HTERT RPE-1 (cell line): ENCODE results near the gene PIM1.

Experiments used
- in situ Hi-C: fragments of 300-500 bp; cut with MboI; formaldehyde crosslinking; loops from 4 replicates; pipeline ENCODE4 v1.14.3; 2020; ENCODE audit warnings: low sequenced_read_pairs

The PIM1 gene

DNA sequence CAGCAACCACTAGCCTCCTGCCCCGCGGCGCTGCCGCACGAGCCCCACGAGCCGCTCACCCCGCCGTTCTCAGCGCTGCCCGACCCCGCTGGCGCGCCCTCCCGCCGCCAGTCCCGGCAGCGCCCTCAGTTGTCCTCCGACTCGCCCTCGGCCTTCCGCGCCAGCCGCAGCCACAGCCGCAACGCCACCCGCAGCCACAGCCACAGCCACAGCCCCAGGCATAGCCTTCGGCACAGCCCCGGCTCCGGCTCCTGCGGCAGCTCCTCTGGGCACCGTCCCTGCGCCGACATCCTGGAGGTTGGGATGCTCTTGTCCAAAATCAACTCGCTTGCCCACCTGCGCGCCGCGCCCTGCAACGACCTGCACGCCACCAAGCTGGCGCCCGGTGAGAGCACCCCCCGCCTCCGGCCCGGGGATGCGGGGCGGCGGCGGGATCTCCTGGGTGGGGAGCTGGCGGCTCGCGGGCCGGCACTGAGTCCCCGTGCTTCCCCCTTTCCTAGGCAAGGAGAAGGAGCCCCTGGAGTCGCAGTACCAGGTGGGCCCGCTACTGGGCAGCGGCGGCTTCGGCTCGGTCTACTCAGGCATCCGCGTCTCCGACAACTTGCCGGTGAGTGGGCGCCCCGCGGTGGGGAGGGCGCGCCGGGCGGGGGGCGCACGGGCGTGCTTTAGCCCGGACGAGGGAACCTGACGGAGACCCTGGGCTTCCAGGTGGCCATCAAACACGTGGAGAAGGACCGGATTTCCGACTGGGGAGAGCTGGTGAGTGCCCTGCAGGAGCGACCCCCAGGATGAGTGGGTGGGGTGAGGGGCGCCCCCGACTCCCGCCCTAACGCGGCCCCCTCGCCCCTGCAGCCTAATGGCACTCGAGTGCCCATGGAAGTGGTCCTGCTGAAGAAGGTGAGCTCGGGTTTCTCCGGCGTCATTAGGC is 585 bp downstream of the PIM1 start:
- in situ Hi-C loops = no loop called here

DNA sequence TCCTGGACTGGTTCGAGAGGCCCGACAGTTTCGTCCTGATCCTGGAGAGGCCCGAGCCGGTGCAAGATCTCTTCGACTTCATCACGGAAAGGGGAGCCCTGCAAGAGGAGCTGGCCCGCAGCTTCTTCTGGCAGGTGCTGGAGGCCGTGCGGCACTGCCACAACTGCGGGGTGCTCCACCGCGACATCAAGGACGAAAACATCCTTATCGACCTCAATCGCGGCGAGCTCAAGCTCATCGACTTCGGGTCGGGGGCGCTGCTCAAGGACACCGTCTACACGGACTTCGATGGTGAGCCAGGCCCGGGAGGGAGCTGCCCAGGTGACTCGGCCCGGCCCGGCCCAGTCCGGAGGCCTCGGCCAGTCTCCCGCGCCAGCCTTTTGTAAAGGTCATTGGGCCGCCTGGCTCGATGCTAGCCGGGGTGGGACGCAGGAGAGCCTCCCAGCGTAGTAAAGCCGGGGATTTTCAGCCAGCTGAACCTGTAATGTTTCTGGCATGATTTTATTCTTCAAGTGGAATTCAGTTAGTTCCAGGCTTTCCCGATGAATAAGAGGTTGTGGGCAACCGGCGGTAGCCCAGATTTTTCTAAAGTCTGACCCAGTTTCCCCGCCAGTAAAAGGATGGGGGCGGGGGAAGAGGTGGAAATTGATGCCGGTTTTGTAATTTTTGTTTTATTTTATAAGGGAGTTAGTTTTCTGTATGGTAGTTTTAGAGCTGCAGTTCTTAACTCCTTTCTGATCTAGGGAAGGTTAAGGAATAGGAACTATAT is 1.4 kb downstream of the PIM1 start:
- in situ Hi-C loops = no loop called here

DNA sequence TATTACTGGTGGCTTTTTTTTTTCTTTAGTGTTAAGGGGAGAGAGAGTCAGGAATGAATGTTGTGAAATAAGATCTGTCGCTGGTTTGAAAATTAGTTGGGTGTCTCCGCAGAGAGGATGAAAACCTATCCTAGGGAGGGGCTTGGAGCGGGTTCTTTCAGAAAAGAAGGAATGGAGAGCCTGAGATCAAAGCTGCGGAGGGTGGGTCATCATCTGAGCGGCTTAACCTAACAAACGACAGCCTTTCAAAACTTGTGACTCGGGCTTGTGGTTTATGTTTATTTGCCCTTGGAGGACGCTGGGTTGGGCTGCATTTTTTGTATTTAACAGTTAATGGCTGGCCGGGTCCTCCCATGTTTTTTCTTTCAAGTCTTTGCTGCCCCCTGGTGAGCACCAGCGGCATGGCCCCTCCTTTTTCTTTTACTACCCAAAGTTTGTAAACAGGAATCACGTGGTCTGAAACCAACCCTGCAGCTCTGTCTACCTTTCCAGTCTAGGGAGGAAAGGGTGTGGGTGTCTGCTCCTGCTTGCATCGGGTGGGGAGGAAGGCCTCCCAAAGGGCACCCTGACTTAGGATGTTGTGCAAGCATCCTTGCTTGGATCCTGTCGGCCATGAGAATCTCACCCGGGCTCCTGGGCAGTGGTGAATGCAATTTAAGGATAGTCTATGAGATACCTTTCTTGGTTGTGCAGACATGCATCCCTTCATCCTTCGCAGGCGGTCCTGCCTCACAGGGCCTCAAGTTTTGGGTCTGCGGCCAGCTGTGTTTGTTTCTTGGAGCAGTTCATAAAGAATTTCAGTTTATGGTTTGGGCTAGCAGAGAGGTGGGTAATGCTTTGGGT is 2.2 kb downstream of the PIM1 start:
- in situ Hi-C loops = no loop called here

DNA sequence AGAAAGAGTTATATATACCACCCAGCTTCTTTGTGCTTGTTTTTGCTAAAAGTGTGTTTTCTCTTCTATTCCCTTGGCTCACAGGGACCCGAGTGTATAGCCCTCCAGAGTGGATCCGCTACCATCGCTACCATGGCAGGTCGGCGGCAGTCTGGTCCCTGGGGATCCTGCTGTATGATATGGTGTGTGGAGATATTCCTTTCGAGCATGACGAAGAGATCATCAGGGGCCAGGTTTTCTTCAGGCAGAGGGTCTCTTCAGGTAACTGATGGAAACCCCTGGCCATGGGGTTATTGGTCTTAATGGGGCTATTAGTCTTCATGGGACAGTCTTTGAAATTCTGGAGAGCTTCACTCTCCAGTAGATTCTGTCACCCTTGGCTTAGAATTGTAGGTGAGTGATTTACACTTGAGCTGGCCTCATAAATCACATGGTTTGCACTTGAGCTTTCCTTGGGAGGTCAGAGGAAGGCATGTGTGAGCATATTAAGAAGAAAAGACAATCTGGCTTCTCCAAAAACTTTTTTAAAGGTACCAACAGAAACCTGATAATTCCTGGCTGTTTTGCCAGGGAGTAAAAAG is 3.0 kb downstream of the PIM1 start:
- in situ Hi-C loops = no loop called here

DNA sequence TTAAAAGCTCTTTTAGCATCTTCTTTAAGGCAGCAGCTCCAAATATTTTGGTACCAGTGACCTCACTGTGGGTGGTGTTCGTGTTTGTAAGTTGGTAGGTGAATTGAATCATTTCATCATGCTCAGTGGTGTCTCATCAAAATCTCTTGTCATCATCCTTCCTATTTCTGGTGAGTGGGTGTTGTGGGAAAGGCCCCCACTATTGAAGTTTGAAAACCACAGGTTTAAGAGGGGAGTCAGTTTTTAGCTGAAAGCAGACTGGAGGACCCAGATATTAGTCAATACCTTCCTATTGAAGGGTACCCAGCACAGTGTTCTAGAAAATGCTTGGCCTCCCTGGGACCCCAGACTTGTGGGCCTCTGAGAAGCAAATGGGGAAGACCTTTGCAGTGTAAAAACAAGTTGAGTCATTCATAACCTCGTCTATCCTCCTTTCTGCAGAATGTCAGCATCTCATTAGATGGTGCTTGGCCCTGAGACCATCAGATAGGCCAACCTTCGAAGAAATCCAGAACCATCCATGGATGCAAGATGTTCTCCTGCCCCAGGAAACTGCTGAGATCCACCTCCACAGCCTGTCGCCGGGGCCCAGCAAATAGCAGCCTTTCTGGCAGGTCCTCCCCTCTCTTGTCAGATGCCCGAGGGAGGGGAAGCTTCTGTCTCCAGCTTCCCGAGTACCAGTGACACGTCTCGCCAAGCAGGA is 3.7 kb downstream of the PIM1 start:
- in situ Hi-C loops = no loop called here

DNA sequence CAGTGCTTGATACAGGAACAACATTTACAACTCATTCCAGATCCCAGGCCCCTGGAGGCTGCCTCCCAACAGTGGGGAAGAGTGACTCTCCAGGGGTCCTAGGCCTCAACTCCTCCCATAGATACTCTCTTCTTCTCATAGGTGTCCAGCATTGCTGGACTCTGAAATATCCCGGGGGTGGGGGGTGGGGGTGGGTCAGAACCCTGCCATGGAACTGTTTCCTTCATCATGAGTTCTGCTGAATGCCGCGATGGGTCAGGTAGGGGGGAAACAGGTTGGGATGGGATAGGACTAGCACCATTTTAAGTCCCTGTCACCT is 4.2 kb downstream of the PIM1 start:
- in situ Hi-C loops = no loop called here

DNA sequence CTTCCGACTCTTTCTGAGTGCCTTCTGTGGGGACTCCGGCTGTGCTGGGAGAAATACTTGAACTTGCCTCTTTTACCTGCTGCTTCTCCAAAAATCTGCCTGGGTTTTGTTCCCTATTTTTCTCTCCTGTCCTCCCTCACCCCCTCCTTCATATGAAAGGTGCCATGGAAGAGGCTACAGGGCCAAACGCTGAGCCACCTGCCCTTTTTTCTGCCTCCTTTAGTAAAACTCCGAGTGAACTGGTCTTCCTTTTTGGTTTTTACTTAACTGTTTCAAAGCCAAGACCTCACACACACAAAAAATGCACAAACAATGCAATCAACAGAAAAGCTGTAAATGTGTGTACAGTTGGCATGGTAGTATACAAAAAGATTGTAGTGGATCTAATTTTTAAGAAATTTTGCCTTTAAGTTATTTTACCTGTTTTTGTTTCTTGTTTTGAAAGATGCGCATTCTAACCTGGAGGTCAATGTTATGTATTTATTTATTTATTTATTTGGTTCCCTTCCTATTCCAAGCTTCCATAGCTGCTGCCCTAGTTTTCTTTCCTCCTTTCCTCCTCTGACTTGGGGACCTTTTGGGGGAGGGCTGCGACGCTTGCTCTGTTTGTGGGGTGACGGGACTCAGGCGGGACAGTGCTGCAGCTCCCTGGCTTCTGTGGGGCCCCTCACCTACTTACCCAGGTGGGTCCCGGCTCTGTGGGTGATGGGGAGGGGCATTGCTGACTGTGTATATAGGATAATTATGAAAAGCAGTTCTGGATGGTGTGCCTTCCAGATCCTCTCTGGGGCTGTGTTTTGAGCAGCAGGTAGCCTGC is 4.8 kb downstream of the PIM1 start:
- in situ Hi-C loops = loop anchor here (25.0 kb wide), 1 partner anchor 137 kb away; no protein-coding TSS in a partner anchor

DNA sequence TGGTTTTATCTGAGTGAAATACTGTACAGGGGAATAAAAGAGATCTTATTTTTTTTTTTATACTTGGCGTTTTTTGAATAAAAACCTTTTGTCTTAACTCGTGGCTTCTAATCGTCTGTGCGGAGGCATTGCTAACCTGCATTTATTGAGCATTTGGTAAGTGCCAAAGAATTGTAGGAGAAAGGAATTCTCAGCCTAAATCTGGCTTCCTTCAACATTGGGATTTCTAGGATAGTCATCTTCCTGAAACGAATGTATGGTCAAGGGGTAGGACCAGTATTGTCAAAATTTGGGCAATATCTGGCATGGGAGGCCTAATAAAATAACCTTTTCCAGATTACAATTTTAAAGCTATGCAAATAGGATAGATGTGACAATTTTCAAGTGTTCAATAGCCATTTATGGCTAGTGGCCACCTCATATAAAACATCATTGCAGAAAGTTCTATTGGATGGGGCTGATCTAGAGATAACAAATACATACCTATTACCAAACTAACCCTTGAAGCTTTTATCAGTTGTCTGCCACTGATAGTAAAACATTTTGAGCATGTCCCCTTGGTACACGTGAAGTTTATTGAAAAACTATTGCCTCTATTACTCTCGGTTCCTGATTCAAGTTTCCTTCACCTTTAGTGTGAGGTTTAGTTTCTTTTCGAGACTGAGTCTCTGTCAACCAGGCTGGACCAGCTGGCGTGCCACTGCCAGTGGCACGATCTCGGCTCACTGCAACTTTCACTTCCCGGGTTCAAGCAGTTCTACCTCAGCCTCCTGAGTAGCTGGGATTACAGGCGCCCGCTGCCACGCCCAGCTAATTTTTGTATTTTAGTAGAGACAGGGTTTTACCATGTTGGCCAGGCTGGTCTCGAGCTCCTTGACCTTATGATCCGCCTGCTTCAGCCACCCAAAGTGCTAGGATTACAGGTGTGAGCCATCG is 5.6 kb downstream of the PIM1 start:
- in situ Hi-C loops = loop anchor here (25.0 kb wide), 1 partner anchor 138 kb away; no protein-coding TSS in a partner anchor

DNA sequence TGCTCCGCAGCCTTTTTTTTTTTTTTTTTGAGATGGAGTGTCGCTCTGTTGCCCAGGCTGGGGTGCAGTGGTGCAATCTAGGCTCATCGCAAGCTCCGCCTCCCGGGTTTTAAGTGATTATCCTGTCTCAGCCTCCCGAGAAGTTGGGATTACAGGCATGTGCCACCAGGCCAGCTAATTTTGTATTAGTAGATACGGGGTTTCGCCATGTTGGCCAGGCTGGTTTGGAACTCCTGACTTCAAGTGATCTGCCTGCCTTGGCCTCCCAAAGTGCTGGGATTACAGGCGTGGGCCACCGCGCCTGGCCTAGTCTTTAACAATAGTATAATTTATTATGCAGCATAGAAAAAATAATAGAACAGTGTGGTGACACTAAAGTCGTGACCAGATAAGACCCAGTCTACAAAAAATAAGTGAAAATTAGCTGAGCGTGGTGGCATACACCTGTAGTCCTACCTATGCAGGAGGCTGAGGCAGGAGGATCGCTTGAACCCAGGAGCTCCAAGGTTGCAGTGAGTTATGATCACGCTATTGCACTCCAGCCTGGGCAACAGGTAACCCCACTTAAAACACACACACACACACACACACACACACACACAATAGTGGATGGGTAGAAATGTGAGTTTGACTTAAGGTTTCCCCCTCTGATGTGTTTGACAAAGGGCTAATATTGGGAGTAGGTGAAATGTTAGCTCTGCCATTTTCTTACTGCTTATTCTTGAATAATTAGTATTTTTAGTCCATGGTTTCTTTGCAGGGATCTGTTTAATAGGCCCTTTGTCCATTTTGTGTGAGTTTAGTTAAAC is 6.5 kb downstream of the PIM1 start:
- in situ Hi-C loops = loop anchor here (25.0 kb wide), 1 partner anchor 139 kb away; no protein-coding TSS in a partner anchor

DNA sequence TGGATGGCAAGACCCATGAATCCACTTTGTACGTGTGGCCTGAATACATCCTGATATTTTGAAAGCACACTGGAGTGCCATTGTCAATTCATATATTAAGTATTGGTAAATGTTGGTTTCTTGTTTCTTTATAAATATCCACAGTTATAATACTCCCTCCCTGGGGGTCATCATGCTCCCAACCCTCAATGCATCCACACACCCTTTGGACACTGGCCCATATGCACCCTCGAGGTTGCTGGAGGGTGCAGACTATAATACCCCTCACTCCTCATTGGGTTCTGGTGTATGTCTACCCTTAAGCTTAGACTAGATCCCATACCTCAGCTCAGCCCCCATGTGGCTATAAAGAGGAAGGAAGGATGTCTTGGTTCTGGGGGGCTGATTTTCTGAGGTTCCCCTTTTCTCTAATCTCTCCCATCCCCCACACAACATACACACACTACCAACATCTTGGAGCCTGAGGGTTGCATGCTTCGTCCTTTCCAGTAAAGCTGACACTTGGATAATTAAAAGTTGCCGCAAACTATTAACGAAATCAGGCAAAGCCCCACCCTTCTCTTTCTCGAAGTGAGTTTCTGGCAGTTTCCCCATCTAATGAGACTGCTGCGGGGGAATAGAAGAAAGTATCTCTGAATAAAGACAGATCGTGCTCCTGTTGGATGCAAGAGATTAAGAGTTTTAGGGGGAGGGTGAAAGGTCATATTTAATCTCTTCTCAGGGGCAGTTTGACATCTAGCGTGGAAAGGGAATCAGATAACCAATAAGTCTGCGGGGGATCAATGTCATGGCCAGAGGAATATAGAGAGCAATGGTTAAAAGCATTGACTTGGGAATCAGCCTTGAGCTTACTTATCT is 7.4 kb downstream of the PIM1 start:
- in situ Hi-C loops = loop anchor here (25.0 kb wide), 1 partner anchor 140 kb away; no protein-coding TSS in a partner anchor

DNA sequence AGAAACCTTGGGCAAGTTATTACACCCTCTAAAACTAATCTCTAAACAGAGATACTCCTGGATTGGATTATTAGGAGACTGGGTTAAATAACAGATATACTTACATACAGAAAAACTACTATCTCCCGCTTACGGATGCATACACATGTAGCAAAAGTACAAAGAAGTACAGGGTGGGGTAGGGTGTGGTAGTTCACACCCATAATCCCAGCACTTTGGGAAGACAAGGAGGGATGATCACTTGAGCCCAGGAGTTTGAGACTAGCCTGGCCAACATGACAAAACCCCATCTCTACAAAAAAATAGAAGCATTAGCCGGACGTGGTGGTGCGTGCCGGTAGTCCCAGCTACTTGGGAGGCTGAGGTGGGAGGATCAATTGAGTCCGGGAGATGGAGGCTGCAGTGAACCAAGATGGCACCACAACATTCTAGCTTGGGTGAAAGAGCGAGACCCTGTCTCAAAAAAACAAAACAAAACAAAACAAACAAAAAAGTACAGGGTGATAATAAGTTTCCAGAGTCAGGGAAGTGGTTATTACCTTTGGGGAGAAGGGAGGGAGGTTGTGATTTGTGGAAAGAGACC is 8.1 kb downstream of the PIM1 start:
- in situ Hi-C loops = loop anchor here (25.0 kb wide), 1 partner anchor 141 kb away; no protein-coding TSS in a partner anchor

DNA sequence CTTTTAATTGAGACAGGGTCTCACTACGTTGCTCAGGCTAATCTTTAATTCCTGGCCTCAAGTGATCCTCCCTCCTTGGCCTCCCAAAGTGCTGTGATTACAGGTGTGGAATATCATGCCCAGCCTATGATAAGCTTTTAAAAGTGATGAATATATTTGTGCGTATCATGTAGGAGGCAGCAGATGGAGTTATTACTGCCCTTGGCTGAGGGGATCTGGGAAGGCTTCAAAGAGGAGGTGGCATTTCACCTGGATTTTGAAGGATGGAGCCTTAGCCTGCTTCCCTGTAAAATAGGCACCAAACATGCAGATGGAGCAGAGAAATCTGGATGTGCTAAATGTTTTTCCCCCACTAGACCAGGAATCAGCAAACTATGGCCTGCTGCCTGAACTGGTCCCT is 10.1 kb downstream of the PIM1 start:
- in situ Hi-C loops = loop anchor here (25.0 kb wide), 1 partner anchor 143 kb away; no protein-coding TSS in a partner anchor

DNA sequence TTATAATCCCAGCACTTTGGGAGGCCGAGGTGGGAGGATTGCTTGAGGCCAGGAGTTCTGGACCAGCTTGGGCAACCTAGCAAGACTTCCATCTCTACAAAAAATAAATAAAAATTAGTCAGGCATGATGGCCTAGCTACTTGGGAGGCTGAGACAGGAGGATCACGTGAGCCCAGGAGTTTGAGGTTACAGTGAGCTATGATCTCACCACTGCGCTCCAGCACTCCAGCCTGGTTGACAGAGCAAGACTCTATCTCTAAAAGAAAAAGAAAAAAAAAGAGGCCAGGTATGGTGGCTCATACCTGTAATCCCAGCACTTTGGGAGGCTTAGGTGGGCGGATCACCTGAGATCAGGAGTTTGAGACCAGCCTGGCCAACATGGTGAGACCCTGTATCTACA is 10.7 kb downstream of the PIM1 start:
- in situ Hi-C loops = loop anchor here (25.0 kb wide), 1 partner anchor 143 kb away; no protein-coding TSS in a partner anchor

DNA sequence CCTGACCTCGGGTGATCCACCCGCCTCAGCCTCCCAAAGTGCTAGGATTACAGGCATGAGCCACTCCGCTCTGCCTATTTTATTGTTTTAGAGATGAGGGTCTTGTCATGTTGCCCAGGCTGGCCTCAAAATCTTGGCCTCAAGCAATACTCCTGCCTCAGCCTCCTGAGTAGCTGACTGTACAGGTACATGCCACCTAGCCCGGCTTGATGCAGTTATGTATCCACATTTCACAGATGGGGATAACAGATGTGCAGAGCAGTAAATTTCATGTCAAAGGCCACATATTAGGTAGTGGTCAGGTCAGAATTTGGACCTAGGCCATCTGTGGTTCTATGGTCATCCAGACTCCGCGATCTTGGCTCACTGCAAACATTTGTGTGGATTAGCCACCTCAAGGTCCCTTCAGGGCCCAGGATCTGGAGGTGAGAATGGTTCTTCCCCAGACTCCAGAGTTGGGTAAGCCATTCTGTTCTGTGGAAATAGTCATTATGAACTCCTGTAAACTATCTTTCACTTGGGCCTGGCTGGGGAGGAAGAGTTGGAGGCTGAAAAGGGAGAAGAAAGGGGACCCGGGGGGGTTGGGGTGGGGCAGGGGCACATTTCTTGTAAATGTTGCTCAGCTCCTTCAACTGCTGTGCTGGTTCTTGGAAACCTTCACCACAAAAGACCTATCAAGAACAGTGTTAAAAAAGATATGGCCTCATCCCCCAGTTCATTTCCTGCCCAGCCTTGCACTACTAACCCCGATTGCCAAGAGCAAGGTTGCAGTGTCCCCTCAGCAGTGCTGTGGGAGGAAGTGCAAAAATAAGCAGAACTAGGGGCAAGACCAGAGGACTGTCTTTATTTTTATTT is 13.0 kb downstream of the PIM1 start:
- in situ Hi-C loops = loop anchor here (25.0 kb wide), 1 partner anchor 146 kb away; no protein-coding TSS in a partner anchor
